Choroid plexus epithelial cell (primary cell): Measurements from ENCODE around the gene NTRK3.

ENCODE experiments used
- DNase-seq: peaks from one replicate; pipeline ENCODE4 v3.0.0-alpha.2; 2010; ENCODE audit warnings: low read depth
- H3K4me3 ChIP-seq: 2 replicates; pipeline ENCODE4 v1.5.1; 2011; ENCODE audit warnings: low read depth, mild to moderate bottlenecking, control low read depth, low read length, moderate library complexity
- CTCF ChIP-seq: conservative IDR thresholded peaks from 2 replicates; pipeline ENCODE4 v1.5.1; 2011; ENCODE audit warnings: low read depth, mild to moderate bottlenecking, control low read depth, inconsistent platforms, low read length, moderate library complexity

The NTRK3 gene

GRCh38 chr15:88241060-88241459, 15.5 kb downstream of the NTRK3 start:
- no peak for TF ChIP-seq CTCF
- DNase-seq = no peak
- no peak overlapping the region for H3K4me3 ChIP-seq

DNA sequence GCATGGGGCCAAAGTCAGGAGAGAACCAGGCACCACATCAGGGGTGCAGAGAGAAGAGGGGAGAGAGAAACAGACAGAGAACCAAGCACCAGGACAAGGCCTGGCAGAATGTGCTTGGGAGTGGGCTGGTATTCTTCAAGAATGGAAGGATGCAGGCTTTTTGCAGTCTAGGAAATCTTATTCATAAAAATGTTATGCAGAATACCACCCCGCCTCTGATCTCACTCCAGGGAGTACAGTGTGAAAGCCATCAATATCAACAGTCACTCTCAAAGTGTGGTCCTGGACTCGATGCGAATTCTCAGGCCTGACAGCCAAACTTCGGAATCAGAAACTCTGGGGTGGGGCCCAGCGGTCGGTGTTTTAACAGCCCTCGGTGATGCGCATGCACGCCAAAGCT, 16.9 kb downstream of the NTRK3 start:
- DNase-seq = no peak

DNA sequence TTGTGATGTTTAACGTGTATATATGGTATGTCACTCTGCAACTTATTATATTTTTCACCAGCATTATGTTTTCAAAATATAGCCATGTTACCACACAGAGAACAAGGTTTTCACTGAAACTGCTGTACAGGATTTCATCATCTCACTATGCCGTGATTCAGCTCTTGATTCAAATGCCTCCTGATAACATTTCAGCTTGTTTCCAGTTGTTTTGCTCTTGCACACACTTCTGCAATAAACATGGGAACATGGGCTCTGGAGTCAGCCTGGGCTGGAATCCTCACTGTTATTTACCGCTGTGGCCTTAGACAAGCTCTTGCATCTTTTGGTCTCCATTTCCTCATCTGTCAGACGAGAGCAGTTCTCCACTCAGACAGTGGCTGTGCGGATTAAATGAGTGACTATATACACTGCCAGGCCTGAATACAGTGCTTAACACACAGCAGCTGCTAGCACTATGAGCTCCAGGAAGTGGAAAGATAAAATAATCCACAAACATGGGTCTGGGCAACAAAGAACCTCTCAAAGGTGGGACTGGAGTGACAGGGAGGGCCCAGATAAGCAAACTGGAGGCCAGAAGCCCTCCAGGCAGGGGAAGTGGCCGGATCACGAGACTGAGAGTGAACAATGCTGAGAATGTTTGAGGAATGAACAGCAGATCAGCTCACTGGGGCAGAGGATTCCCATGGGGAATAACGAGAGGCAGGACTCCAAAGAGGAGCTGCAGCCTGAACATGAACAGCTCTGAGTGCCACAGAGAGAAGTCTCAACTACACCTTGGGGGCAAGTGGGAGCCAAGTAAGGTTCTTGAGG, 17.7 kb downstream of the NTRK3 start:
- TF ChIP-seq CTCF = no peak
- H3K4me3 ChIP-seq = no peak overlapping the region
- peak; percentile 45 for DNase-seq

More for the DNA sequence above, 16.9 kb downstream of the NTRK3 start:
- no peak overlapping the region for H3K4me3 ChIP-seq
- no peak for TF ChIP-seq CTCF

GRCh38 chr15:88234711-88235110, 21.8 kb downstream of the NTRK3 start:
- H3K4me3 ChIP-seq = no peak overlapping the region
- DNase-seq = no peak
- no peak for TF ChIP-seq CTCF

GRCh38 chr15:88233921-88234320, 22.6 kb downstream of the NTRK3 start:
- H3K4me3 ChIP-seq = no peak overlapping the region
- no peak for TF ChIP-seq CTCF
- no peak for DNase-seq

GRCh38 chr15:88232771-88233201, 23.8 kb downstream of the NTRK3 start:
- DNase-seq = no peak
- TF ChIP-seq CTCF = no peak
- no peak overlapping the region for H3K4me3 ChIP-seq
